GM18498 (cell line): ENCODE measurements around the gene TADA2B.

Experiments
- ATAC-seq: cut with Tn5 transposase; IDR thresholded peaks from one replicate; pipeline ENCODE4 v1.9.1; 2021; ENCODE audit warnings: mild to moderate bottlenecking, moderate library complexity; ENCODE audit not compliant: unreplicated experiment

The TADA2B gene

GRCh38 chr4:7055111-7055989 lies 12.2 kb downstream of the TADA2B start:
- no peak for ATAC-seq

GRCh38 chr4:7055990-7056325 lies 12.8 kb downstream of the TADA2B start:
- no peak for ATAC-seq

GRCh38 chr4:7058792-7059191 lies 15.6 kb downstream of the TADA2B start:
- ATAC-seq, result peak; percentile 29

GRCh38 chr4:7059662-7060061 lies 16.5 kb downstream of the TADA2B start:
- ATAC-seq, result no peak

- ATAC-seq, result no peak
These were observed 17.4 kb downstream of the TADA2B start for GRCh38 chr4:7060346-7061150.

GRCh38 chr4:7061815-7062214 lies 18.6 kb downstream of the TADA2B start:
- ATAC-seq, result no peak

- no peak for ATAC-seq
These were observed 19.6 kb downstream of the TADA2B start for GRCh38 chr4:7062816-7063215.

- no peak for ATAC-seq
These were observed 20.2 kb downstream of the TADA2B start for GRCh38 chr4:7063362-7063761.

- ATAC-seq, result no peak
These were observed 22.8 kb downstream of the TADA2B start for GRCh38 chr4:7066006-7066405.

GRCh38 chr4:7066493-7066892 lies 23.3 kb downstream of the TADA2B start:
- ATAC-seq, result no peak

GRCh38 chr4:7067126-7067451 lies 23.9 kb downstream of the TADA2B start:
- no peak for ATAC-seq

- peak; percentile 94 for ATAC-seq
These were observed 24.5 kb downstream of the TADA2B start, which contains the start of gene GRPEL1 for GRCh38 chr4:7067452-7068278. Gene GRPEL1, minus strand, starts transcription at chr4:7068064. Its CDS starts 32 bp downstream, at chr4:7068032.

- ATAC-seq, result peak; percentile 20
These were observed 25.2 kb downstream of the TADA2B start for GRCh38 chr4:7068279-7068842.

GRCh38 chr4:7068883-7069282 lies 25.7 kb downstream of the TADA2B start:
- ATAC-seq, result no peak

- ATAC-seq, result peak; percentile 31
These were observed 27.7 kb downstream of the TADA2B start for GRCh38 chr4:7070729-7071511.

- no peak for ATAC-seq
These were observed 29.9 kb downstream of the TADA2B start for GRCh38 chr4:7073059-7073458.

- ATAC-seq, result no peak
These were observed 30.6 kb downstream of the TADA2B start for GRCh38 chr4:7073526-7074390.

GRCh38 chr4:7074426-7074825 lies 31.3 kb downstream of the TADA2B start:
- ATAC-seq, result no peak
